GM23338 (cell line): Measurements from ENCODE around the gene TCEAL3. TPM values are rescaled to one million over a fixed set of nuclear protein-coding genes. Genes with fewer than 3 reads are reported as not detected.

ENCODE experiments used
- ATAC-seq: fragments of 200-7000 bp; cut with Tn5 transposase; 3 replicates; pipeline ENCODE4 v1.9.1; 2020
- DNase-seq: peaks from one replicate; pipeline ENCODE4 v3.0.0-alpha.2; 2015; ENCODE audit warnings: low spot score
- H2AFZ ChIP-seq: fragments of 200-600 bp; sonication (generic); 2 replicates; pipeline ENCODE4 v1.8.0; 2016; ENCODE audit warnings: antibody characterized with exemption, mild to moderate bottlenecking, moderate library complexity
- H3F3A ChIP-seq: fragments of 200-600 bp; sonication (generic); replicated peaks from 2 replicates; pipeline ENCODE4 v1.8.0; 2017; ENCODE audit warnings: antibody characterized with exemption, mixed run types, low read depth
- H3K27ac ChIP-seq: fragments of 200-600 bp; sonication (generic); 2 replicates; pipeline ENCODE4 v1.6.1; 2016; ENCODE audit warnings: low read depth
- H3K27me3 ChIP-seq: fragments of 200-600 bp; sonication (generic); 2 replicates; pipeline ENCODE4 v1.8.0; 2016; ENCODE audit warnings: mild to moderate bottlenecking, mixed run types, moderate library complexity; ENCODE audit not compliant: insufficient read depth
- H3K36me3 ChIP-seq: fragments of 200-600 bp; sonication (generic); 2 replicates; pipeline ENCODE4 v1.8.0; 2016; ENCODE audit warnings: mild to moderate bottlenecking; ENCODE audit not compliant: insufficient read depth
- H3K4me1 ChIP-seq: fragments of 200-600 bp; sonication (generic); 2 replicates; pipeline ENCODE4 v1.8.0; 2016; ENCODE audit warnings: mild to moderate bottlenecking, moderate library complexity; ENCODE audit not compliant: insufficient read depth
- H3K4me2 ChIP-seq: fragments of 200-600 bp; sonication (generic); 2 replicates; pipeline ENCODE4 v1.7.1; 2017; ENCODE audit warnings: mixed run types
- H3K4me3 ChIP-seq: fragments of 200-600 bp; sonication (generic); 2 replicates; pipeline ENCODE4 v1.6.1; 2016; ENCODE audit warnings: mixed run types
- H3K79me2 ChIP-seq: fragments of 200-600 bp; sonication (generic); replicated peaks from 2 replicates; pipeline ENCODE4 v1.8.0; 2017; ENCODE audit warnings: mild to moderate bottlenecking; ENCODE audit not compliant: insufficient read depth
- H3K9me2 ChIP-seq: fragments of 200-600 bp; sonication (generic); 2 replicates; pipeline ENCODE4 v1.8.0; 2017; ENCODE audit not compliant: insufficient read depth
- H4K20me1 ChIP-seq: fragments of 200-600 bp; sonication (generic); replicated peaks from 2 replicates; pipeline ENCODE4 v1.8.0; 2017; ENCODE audit warnings: mild to moderate bottlenecking; ENCODE audit not compliant: insufficient read depth
- H3K27ac Mint-ChIP-seq: 2 replicates; pipeline ENCODE4 v1.8.0; 2020; ENCODE audit warnings: inconsistent platforms, mild to moderate bottlenecking, moderate library complexity, mixed read lengths
- H3K27me3 Mint-ChIP-seq: 3 replicates; pipeline ENCODE4 v1.8.0; 2022; ENCODE audit warnings: low read depth, mild to moderate bottlenecking, moderate library complexity, mixed read lengths, inconsistent platforms; ENCODE audit not compliant: insufficient read depth, poor library complexity
- H3K36me3 Mint-ChIP-seq: 3 replicates; pipeline ENCODE4 v1.8.0; 2021; ENCODE audit warnings: low read depth, mild to moderate bottlenecking, inconsistent platforms, moderate library complexity, mixed read lengths
- H3K4me1 Mint-ChIP-seq: 3 replicates; pipeline ENCODE4 v1.8.0; 2020; ENCODE audit warnings: mild to moderate bottlenecking, inconsistent platforms, mixed read lengths
- H3K4me3 Mint-ChIP-seq: 3 replicates; pipeline ENCODE4 v1.8.0; 2021; ENCODE audit warnings: moderate library complexity, mild to moderate bottlenecking, inconsistent platforms, mixed read lengths
- H3K9me3 Mint-ChIP-seq: 3 replicates; pipeline ENCODE4 v1.8.0; 2020; ENCODE audit warnings: moderate library complexity, mild to moderate bottlenecking, inconsistent platforms, mixed read lengths
- CREB1 ChIP-seq: fragments of 250-450 bp; sonication (Bioruptor Pico); IDR thresholded peaks from 2 replicates; pipeline ENCODE4 v1.5.0; 2020; ENCODE audit warnings: low read depth, mild to moderate bottlenecking, moderate library complexity
- EZH2 ChIP-seq: fragments of 200-600 bp; sonication (generic); IDR thresholded peaks from one replicate; pipeline ENCODE4 v1.8.0; 2017; ENCODE audit warnings: antibody characterized with exemption, mild to moderate bottlenecking, low read depth; ENCODE audit not compliant: unreplicated experiment
- JUNB ChIP-seq: IDR thresholded peaks from one replicate; pipeline ENCODE4 v1.6.1; 2016; ENCODE audit warnings: antibody characterized with exemption; ENCODE audit not compliant: unreplicated experiment
- POLR2AphosphoS5 ChIP-seq: IDR thresholded peaks from 2 replicates; pipeline ENCODE4 v1.6.1; 2016; ENCODE audit warnings: antibody characterized with exemption, low read depth
- REST ChIP-seq: IDR thresholded peaks from one replicate; pipeline ENCODE4 v1.6.1; 2018; ENCODE audit warnings: antibody characterized with exemption; ENCODE audit not compliant: unreplicated experiment
- STAT1 ChIP-seq: IDR thresholded peaks from one replicate; pipeline ENCODE4 v1.6.1; 2016; ENCODE audit warnings: antibody characterized with exemption; ENCODE audit not compliant: unreplicated experiment
- ZNF114 ChIP-seq: fragments of 250-450 bp; sonication (Bioruptor Pico); IDR thresholded peaks from 2 replicates; pipeline ENCODE4 v1.5.0; 2020; ENCODE audit warnings: mild to moderate bottlenecking, moderate library complexity
- polyA plus RNA-seq: library from polyadenylated mRNA; unstranded; fragments of >200 nt; fragmentation: Nextera tagmentation; extraction: Ambion mirVana; gene quantifications from 2 replicates; pipeline ENCODE4 v1.2.1, GENCODE V29; 2016
- total RNA-seq: library from RNA; depleted of rRNA; stranded (reverse); fragments of >200 nt; shearing (Covaris generic); gene quantifications from 2 replicates; pipeline ENCODE4 v1.2.3, GENCODE V29; 2014
- TF ChIP-seq, protein P1 (sequence below): IDR thresholded peaks from 2 replicates; pipeline ENCODE4 v1.6.1; 2016; ENCODE audit warnings: antibody characterized with exemption
- TF ChIP-seq, protein P2 (sequence below): fragments of 250-450 bp; sonication (Bioruptor Pico); IDR thresholded peaks from 2 replicates; pipeline ENCODE4 v1.5.0; 2020; ENCODE audit warnings: mild to moderate bottlenecking, moderate library complexity

The TCEAL3 gene
- total and polyA plus RNA-seq, 2 experiments from 2014 or later, result 5.2 to 31.1 TPM

- TF ChIP-seq EZH2 (no peak), POLR2AphosphoS5 (peak; percentile 64), CREB1 (CRISPR knock-in tag) (no peak), JUNB (no peak), STAT1 (no peak), REST (no peak)
- TF ChIP-seq, protein P1, sequence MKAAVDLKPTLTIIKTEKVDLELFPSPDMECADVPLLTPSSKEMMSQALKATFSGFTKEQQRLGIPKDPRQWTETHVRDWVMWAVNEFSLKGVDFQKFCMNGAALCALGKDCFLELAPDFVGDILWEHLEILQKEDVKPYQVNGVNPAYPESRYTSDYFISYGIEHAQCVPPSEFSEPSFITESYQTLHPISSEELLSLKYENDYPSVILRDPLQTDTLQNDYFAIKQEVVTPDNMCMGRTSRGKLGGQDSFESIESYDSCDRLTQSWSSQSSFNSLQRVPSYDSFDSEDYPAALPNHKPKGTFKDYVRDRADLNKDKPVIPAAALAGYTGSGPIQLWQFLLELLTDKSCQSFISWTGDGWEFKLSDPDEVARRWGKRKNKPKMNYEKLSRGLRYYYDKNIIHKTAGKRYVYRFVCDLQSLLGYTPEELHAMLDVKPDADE, result no peak
These were observed 21.8 kb downstream of the TCEAL3 start (continued) for GRCh38 chrX:103629318-103630170.

DNA sequence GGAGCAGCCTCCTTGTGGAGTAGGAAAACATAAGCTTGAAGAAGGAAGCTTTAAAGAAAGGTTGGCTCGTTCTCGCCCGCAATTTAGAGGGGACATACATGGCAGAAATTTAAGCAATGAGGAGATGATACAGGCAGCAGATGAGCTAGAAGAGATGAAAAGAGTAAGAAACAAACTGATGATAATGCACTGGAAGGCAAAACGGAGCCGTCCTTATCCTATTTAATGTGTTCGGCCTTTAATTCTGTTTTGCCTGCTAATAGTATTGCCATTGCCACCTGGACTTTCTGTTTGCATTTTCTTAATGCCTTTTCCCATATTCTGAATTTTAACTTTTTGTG, 22.4 kb downstream of the TCEAL3 start:
- Mint-ChIP-seq H3K36me3 (no peaks in the 10 kb centered on the region; the same call in 2 of the 3 replicates), H3K9me3 (no peaks in the 10 kb centered on the region), H3K4me1 (peaks cover 8% of the 10 kb centered on the region; the same call in 2 of the 3 replicates), H3K27me3 (peaks cover 7% of the 10 kb centered on the region), H3K27ac (peak overlapping the region; percentile 22; the same call in 1 of the 2 replicates), H3K4me3 (peak overlapping the region; percentile 84)
- Histone ChIP-seq H3K4me3 (peak overlapping the region; percentile 90), H2AFZ (no peak overlapping the region), H4K20me1 (no peaks in the 10 kb centered on the region), H3K27me3 (no peaks in the 10 kb centered on the region), H3K4me2 (peak overlapping the region; percentile 77), H3K36me3 (no peaks in the 10 kb centered on the region), H3F3A (no peaks in the 10 kb centered on the region), H3K79me2 (no peaks in the 10 kb centered on the region), H3K27ac (peak overlapping the region; percentile 64; the same call in 1 of the 2 replicates), H3K9me2 (no peaks in the 10 kb centered on the region), H3K4me1 (peaks cover 4% of the 10 kb centered on the region; the same call in 1 of the 2 replicates)
- DNase-seq (no peak), ATAC-seq (no peak)
- TF ChIP-seq STAT1, result no peak
- TF ChIP-seq, protein P2, sequence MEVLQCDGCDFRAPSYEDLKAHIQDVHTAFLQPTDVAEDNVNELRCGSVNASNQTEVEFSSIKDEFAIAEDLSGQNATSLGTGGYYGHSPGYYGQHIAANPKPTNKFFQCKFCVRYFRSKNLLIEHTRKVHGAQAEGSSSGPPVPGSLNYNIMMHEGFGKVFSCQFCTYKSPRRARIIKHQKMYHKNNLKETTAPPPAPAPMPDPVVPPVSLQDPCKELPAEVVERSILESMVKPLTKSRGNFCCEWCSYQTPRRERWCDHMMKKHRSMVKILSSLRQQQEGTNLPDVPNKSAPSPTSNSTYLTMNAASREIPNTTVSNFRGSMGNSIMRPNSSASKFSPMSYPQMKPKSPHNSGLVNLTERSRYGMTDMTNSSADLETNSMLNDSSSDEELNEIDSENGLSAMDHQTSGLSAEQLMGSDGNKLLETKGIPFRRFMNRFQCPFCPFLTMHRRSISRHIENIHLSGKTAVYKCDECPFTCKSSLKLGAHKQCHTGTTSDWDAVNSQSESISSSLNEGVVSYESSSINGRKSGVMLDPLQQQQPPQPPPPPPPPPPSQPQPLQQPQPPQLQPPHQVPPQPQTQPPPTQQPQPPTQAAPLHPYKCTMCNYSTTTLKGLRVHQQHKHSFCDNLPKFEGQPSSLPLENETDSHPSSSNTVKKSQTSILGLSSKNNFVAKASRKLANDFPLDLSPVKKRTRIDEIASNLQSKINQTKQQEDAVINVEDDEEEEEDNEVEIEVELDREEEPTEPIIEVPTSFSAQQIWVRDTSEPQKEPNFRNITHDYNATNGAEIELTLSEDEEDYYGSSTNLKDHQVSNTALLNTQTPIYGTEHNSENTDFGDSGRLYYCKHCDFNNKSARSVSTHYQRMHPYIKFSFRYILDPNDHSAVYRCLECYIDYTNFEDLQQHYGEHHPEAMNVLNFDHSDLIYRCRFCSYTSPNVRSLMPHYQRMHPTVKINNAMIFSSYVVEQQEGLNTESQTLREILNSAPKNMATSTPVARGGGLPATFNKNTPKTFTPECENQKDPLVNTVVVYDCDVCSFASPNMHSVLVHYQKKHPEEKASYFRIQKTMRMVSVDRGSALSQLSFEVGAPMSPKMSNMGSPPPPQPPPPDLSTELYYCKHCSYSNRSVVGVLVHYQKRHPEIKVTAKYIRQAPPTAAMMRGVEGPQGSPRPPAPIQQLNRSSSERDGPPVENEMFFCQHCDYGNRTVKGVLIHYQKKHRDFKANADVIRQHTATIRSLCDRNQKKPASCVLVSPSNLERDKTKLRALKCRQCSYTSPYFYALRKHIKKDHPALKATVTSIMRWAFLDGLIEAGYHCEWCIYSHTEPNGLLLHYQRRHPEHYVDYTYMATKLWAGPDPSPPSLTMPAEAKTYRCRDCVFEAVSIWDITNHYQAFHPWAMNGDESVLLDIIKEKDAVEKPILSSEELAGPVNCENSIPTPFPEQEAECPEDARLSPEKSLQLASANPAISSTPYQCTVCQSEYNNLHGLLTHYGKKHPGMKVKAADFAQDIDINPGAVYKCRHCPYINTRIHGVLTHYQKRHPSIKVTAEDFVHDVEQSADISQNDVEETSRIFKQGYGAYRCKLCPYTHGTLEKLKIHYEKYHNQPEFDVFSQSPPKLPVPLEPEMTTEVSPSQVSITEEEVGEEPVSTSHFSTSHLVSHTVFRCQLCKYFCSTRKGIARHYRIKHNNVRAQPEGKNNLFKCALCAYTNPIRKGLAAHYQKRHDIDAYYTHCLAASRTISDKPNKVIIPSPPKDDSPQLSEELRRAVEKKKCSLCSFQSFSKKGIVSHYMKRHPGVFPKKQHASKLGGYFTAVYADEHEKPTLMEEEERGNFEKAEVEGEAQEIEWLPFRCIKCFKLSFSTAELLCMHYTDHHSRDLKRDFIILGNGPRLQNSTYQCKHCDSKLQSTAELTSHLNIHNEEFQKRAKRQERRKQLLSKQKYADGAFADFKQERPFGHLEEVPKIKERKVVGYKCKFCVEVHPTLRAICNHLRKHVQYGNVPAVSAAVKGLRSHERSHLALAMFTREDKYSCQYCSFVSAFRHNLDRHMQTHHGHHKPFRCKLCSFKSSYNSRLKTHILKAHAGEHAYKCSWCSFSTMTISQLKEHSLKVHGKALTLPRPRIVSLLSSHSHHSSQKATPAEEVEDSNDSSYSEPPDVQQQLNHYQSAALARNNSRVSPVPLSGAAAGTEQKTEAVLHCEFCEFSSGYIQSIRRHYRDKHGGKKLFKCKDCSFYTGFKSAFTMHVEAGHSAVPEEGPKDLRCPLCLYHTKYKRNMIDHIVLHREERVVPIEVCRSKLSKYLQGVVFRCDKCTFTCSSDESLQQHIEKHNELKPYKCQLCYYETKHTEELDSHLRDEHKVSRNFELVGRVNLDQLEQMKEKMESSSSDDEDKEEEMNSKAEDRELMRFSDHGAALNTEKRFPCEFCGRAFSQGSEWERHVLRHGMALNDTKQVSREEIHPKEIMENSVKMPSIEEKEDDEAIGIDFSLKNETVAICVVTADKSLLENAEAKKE, result no peak
- no peak for TF ChIP-seq ZNF114
- no peak for TF ChIP-seq REST
